Brain microvascular endothelial cell (primary cell): Measurements from ENCODE around the gene CCDC196.
"Not testable (repeated sequence)": the region's sequence is repeated elsewhere in the genome, so short reads cannot be mapped to it uniquely, and the experiment has no call there.

Experiments
- DNase-seq: peaks from one replicate; pipeline ENCODE4 v3.0.0-alpha.2; 2020
- H3K27ac ChIP-seq: fragments of 250-450 bp; sonication (Bioruptor Pico); 2 replicates; pipeline ENCODE4 v1.5.1; 2020; ENCODE audit warnings: mild to moderate bottlenecking, moderate library complexity
- H3K27me3 ChIP-seq: fragments of 250-450 bp; sonication (Bioruptor Pico); replicated peaks from 2 replicates; pipeline ENCODE4 v1.5.1; 2020; ENCODE audit warnings: mild to moderate bottlenecking
- H3K36me3 ChIP-seq: fragments of 250-450 bp; sonication (Bioruptor Pico); replicated peaks from 2 replicates; pipeline ENCODE4 v1.5.1; 2020; ENCODE audit warnings: mild to moderate bottlenecking
- H3K4me3 ChIP-seq: 2 replicates; pipeline ENCODE4 v1.5.1; 2011; ENCODE audit warnings: low read depth, mild to moderate bottlenecking, control low read depth, low read length, moderate library complexity
- in situ Hi-C: cut with HindIII; loops from 2 replicates; pipeline ENCODE4 v1.10.0; 2017; ENCODE audit warnings: low sequenced_read_pairs, low pct_ligation_motif_present
- TF ChIP-seq, protein P1 (sequence below): IDR thresholded peaks from 2 replicates; pipeline ENCODE4 v1.5.1; 2011; ENCODE audit warnings: low read depth, mild to moderate bottlenecking, moderate library complexity, low read length, control low read depth, inconsistent platforms; ENCODE audit errors: missing control alignments

The CCDC196 gene

DNA sequence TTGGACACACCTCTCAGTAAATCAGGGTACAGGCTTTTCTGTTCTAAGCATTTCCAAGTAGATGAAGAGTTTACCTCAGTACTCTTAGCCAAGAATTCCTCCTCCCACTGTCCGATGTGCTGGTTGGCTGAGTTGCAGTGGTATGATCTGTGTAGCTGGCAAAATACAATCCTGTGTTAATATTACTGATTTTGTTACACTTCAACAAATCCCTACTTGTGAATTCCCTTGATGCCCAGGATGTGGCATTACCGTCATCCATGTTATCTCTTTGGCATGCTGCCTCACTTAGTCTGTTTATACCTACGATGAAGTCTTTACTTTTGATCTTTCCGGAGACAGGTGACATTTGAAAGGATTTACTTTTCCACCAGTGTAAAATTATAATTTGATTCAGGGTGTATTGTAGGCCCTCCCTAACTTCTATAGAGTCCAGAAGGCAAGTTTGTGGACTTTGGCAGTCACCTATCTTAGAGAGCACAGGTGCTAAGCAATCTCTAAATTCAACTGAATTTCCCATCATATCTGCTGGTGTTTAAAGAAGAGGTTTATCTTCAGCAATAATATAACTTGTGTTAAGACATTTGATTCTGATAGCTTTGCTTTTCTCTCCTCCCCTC lies 10.1 kb downstream of the CCDC196 start:
- H3K27ac ChIP-seq = no peak overlapping the region
- H3K27me3 ChIP-seq = no peaks in the 10 kb centered on the region
- H3K36me3 ChIP-seq = no peaks in the 10 kb centered on the region
- TF ChIP-seq, protein P1, sequence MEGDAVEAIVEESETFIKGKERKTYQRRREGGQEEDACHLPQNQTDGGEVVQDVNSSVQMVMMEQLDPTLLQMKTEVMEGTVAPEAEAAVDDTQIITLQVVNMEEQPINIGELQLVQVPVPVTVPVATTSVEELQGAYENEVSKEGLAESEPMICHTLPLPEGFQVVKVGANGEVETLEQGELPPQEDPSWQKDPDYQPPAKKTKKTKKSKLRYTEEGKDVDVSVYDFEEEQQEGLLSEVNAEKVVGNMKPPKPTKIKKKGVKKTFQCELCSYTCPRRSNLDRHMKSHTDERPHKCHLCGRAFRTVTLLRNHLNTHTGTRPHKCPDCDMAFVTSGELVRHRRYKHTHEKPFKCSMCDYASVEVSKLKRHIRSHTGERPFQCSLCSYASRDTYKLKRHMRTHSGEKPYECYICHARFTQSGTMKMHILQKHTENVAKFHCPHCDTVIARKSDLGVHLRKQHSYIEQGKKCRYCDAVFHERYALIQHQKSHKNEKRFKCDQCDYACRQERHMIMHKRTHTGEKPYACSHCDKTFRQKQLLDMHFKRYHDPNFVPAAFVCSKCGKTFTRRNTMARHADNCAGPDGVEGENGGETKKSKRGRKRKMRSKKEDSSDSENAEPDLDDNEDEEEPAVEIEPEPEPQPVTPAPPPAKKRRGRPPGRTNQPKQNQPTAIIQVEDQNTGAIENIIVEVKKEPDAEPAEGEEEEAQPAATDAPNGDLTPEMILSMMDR = no peak
- no peak overlapping the region for H3K4me3 ChIP-seq
- in situ Hi-C loops = no loop called here
- no peak for DNase-seq

DNA sequence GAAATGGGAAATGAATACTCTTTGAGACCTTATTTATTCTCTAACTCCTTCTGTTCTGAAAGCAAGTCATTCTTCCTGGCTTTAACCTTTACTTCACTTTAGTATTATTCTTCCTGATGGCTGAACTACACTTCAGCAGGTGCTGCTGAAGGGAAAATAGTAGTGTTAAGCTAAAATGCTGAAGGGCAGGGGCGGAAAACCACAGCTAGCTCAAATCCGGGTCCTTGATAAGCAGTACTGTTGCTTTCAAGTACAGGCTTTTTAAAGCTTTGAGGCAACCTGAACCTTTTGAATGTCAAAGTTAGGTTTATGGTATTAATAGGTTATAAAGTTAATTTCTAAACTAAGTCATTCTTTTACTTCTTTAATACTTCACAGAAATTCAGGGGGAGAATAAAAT lies 10.7 kb downstream of the CCDC196 start:
- TF ChIP-seq, protein P1 = no peak
- in situ Hi-C loops = no loop called here
- Histone ChIP-seq H3K27me3 (no peaks in the 10 kb centered on the region), H3K36me3 (no peaks in the 10 kb centered on the region), H3K27ac (no peak overlapping the region), H3K4me3 (no peak overlapping the region)
- no peak for DNase-seq

DNA sequence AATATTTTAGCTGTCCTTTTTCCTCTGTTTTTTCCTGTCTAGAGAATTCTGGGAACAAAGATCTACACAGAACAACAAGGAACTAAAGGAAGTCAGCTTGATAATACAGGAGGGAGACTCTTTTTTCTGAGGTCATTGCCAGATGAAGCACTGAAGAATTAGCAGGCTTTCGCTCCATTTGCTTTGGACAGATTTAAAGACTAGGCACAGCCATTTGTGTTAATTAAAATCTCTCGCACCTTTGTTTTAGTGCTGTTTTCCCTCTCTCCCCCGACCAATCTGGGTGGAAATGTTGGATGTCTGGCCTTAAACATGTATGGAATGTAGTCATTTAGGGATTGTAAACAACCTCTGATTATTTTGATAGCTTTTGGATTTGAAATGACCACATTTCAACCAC lies 12.1 kb downstream of the CCDC196 start:
- DNase-seq = no peak
- H3K4me3 ChIP-seq = no peak overlapping the region
- H3K27me3 ChIP-seq = no peaks in the 10 kb centered on the region
- in situ Hi-C loops = no loop called here
- no peaks in the 10 kb centered on the region for H3K36me3 ChIP-seq
- TF ChIP-seq, protein P1 = no peak
- no peak overlapping the region for H3K27ac ChIP-seq

- H3K36me3 ChIP-seq = no peaks in the 10 kb centered on the region
- H3K4me3 ChIP-seq = no peak overlapping the region
- in situ Hi-C loops = no loop called here
- no peak overlapping the region for H3K27ac ChIP-seq
- TF ChIP-seq, protein P1 = no peak
- H3K27me3 ChIP-seq = no peaks in the 10 kb centered on the region
- DNase-seq = no peak
These were observed 15.4 kb downstream of the CCDC196 start for GRCh38 chr14:66501592-66501991.

- H3K27ac ChIP-seq, H3K27me3 ChIP-seq, H3K4me3 ChIP-seq, in situ Hi-C loops, H3K36me3 ChIP-seq: not testable (repeated sequence)
- DNase-seq = peak; percentile 1
These were observed 16.7 kb downstream of the CCDC196 start for GRCh38 chr14:66502836-66503235.

- TF ChIP-seq, protein P1 = no peak
- no peaks in the 10 kb centered on the region for H3K36me3 ChIP-seq
- DNase-seq = peak; percentile 32
- H3K4me3 ChIP-seq = no peak overlapping the region
- no peaks in the 10 kb centered on the region for H3K27me3 ChIP-seq
- no peak overlapping the region for H3K27ac ChIP-seq
- in situ Hi-C loops = no loop called here
These were observed 17.4 kb downstream of the CCDC196 start for GRCh38 chr14:66503532-66503931.
